Gastrocnemius medialis (tissue), 4 donors: Measurements from ENCODE around the gene PLCL2. TPM values are rescaled to one million over a fixed set of nuclear protein-coding genes. Genes with fewer than 3 reads are reported as not detected.

Source experiments
- ATAC-seq, 2 donors: fragments of 150-250 bp; one replicate each; pipeline ENCODE4 v1.9.1; 2016
- DNase-seq, 2 donors: peaks; one replicate each; pipeline ENCODE4 v3.0.0-alpha.2; 2019
- H3K27ac ChIP-seq, 4 donors: fragments of 200-600 bp; sonication (generic); 1 replicate in 1 of 4; 2 replicates in 3 of 4; pipeline ENCODE4 v1.5.1; 2016 to 2018; ENCODE audit warnings: mild to moderate bottlenecking in 2 of 4, moderate library complexity in 1 of 4
- H3K27me3 ChIP-seq, 3 donors: fragments of 200-600 bp; sonication (generic) in 2 of 3; 1 replicate in 1 of 3; 2 replicates in 2 of 3; pipeline versions ENCODE4 v1.5.1 to v1.6.0; 2016 to 2019; ENCODE audit warnings: mild to moderate bottlenecking in 1 of 3, moderate library complexity in 1 of 3
- H3K36me3 ChIP-seq, 2 donors: fragments of 200-600 bp; sonication (generic) in 1 of 2; one replicate each; pipeline ENCODE4 v1.5.1; 2017 to 2018
- H3K4me1 ChIP-seq, 2 donors: fragments of 200-600 bp; sonication (generic) in 1 of 2; one replicate each; pipeline ENCODE4 v1.5.1; 2016 to 2017; ENCODE audit warnings: mild to moderate bottlenecking in 2 of 2
- H3K4me3 ChIP-seq, 4 donors: fragments of 200-600 bp; sonication (generic) in 3 of 4; 1 replicate in 1 of 4; 2 replicates in 3 of 4; pipeline ENCODE4 v1.5.1; 2016 to 2019; ENCODE audit warnings: mild to moderate bottlenecking in 2 of 4
- H3K9me3 ChIP-seq, 3 donors: fragments of 200-600 bp; sonication (generic) in 2 of 3; 1 replicate in 1 of 3; 2 replicates in 2 of 3; pipeline ENCODE4 v1.5.1; 2016 to 2019
- POLR2A ChIP-seq, 2 donors: fragments of 450-650 bp; IDR thresholded peaks; one replicate each; pipeline ENCODE4 v1.6.1; 2017; ENCODE audit warnings: antibody characterized with exemption in 2 of 2, mild to moderate bottlenecking in 2 of 2, moderate library complexity in 2 of 2
- in situ Hi-C, 4 donors: fragments of 200-750 bp; cut with MboI; loops; one replicate each; pipeline versions ENCODE4 v1.15.0 to v1.8.0; 2017; ENCODE audit warnings: low sequenced_read_pairs in 4 of 4
- intact Hi-C: fragments of 100-400 bp; cut with DNase I; formaldehyde crosslinking; loops from one replicate; pipeline ENCODE4 v1.15.1; 2023; ENCODE audit warnings: low total_unique reads
- total RNA-seq, 4 donors: library from RNA; depleted of rRNA; stranded (reverse); fragments of >200 nt; gene quantifications; one replicate each; pipeline versions ENCODE4 v1.1.0 to v1.2.3, GENCODE V29; 2016
- TF ChIP-seq, protein P1 (sequence below), 5 experiments: fragments of 450-650 bp in 3 of 5; fragments of 200-600 bp in 2 of 5; sonication (generic) in 2 of 5; IDR thresholded peaks in 4 of 5; conservative IDR thresholded peaks in 1 of 5; 1 replicate in 4 of 5; 2 replicates in 1 of 5; pipeline ENCODE4 v1.5.1; 2016 to 2019; ENCODE audit warnings: antibody characterized with exemption in 5 of 5, mild to moderate bottlenecking in 3 of 5, moderate library complexity in 3 of 5

Gene PLCL2
- total RNA-seq, 4 donors from 2014 or later, result 23.9 to 37.2 (median 32.7) TPM

DNA sequence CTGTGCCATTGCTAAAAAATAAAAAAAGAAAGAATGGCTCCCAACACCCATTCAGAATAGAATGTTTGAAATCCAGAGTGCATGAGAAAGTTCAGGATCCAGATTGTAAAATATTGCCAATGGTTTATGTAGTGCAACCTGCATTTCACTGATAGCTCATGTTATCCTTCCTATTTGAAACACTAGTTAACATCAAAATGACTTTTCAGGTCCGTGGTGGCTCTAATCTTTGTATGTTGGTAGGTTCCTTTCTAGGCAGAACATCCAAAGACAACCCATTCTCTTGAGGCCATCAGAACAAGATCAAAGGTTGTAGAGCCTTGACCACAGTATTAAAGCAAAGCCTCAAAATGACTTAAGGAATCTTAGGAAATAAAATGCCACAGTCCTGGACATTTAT, 51.0 kb downstream of the PLCL2 start:
- in situ Hi-C loops, result no loop called here
- DNase-seq (no peak), ATAC-seq (no peak)
- Histone ChIP-seq H3K27ac (peak overlapping the region in 1 of 4 donors; percentile 28), H3K9me3 (no peaks in the 10 kb centered on the region), H3K4me1 (peaks cover 62 to 72% of the 10 kb centered on the region in 2 donors), H3K4me3 (no peak overlapping the region), H3K36me3 (no peaks in the 10 kb centered on the region), H3K27me3 (no peaks in the 10 kb centered on the region)
- intact Hi-C loops, result no loop called here
- TF ChIP-seq, protein P1, sequence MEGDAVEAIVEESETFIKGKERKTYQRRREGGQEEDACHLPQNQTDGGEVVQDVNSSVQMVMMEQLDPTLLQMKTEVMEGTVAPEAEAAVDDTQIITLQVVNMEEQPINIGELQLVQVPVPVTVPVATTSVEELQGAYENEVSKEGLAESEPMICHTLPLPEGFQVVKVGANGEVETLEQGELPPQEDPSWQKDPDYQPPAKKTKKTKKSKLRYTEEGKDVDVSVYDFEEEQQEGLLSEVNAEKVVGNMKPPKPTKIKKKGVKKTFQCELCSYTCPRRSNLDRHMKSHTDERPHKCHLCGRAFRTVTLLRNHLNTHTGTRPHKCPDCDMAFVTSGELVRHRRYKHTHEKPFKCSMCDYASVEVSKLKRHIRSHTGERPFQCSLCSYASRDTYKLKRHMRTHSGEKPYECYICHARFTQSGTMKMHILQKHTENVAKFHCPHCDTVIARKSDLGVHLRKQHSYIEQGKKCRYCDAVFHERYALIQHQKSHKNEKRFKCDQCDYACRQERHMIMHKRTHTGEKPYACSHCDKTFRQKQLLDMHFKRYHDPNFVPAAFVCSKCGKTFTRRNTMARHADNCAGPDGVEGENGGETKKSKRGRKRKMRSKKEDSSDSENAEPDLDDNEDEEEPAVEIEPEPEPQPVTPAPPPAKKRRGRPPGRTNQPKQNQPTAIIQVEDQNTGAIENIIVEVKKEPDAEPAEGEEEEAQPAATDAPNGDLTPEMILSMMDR (IDR thresholded peaks at IDR 0.05 in 4 of 5, conservative IDR thresholded peaks at IDR 0.05 in 1 of 5), result no peak
- TF ChIP-seq POLR2A (IDR thresholded peaks at IDR 0.05), result no peak

DNA sequence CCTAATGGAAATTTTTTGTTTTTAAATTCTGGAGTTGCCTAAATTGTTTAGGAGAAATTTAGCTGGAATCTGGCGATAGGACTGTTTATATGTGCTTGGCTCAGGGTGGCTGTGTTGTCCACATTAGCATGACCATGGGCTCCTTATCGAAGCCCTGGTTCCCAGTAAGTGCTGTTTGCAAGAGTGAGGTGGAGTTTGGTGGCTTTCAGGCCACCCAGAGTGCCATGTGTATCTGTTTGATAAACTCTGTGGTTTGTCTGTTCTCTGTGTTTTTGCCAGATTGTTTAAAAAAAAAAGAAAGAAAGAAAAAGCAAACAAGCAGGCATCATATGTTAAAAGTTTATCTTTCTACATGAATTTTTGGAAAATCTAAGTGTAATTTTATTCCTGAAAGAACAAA, 51.5 kb downstream of the PLCL2 start:
- in situ Hi-C loops, result no loop called here
- H3K27ac ChIP-seq, result peak overlapping the region in 1 of 4 donors; percentile 28
- no peak for TF ChIP-seq POLR2A (IDR thresholded peaks at IDR 0.05)
- TF ChIP-seq, protein P1 (IDR thresholded peaks at IDR 0.05 in 4 of 5, conservative IDR thresholded peaks at IDR 0.05 in 1 of 5), result no peak
- ATAC-seq (no peak), DNase-seq (no peak)
- H3K4me1 ChIP-seq, result peaks cover 64 to 70% of the 10 kb centered on the region in 2 donors
- H3K4me3 ChIP-seq, result no peak overlapping the region
- no peaks in the 10 kb centered on the region for H3K27me3 ChIP-seq
- intact Hi-C loops, result no loop called here
- no peaks in the 10 kb centered on the region for H3K36me3 ChIP-seq
- H3K9me3 ChIP-seq, result no peaks in the 10 kb centered on the region

DNA sequence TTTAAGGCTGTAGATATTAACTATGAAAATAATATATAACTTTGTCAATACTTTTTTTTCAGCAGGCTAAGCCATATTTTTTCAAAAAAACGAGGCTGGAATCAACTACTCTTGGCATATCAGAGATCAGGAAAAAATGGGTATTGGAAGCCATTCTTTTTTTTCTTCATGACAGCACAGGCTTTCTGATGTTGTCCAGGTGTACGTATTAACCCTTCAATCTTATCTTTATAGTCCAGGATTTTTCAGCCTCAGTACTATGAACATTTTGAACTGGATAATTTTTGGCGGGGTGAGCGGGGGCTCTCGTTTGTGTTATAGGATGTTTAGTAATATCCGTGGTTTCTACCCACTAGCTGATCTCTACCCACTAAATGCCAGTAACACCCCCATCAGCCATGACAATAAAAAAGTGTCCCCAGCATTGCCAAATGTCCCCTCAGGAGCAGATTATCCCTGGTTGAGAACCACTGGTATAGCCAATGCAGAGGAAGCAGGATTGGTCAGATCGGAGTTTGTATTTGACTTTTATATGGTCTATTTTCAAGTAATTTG, 52.0 kb downstream of the PLCL2 start:
- ATAC-seq (no peak), DNase-seq (no peak)
- Histone ChIP-seq H3K4me3 (no peak overlapping the region), H3K9me3 (no peaks in the 10 kb centered on the region), H3K36me3 (no peaks in the 10 kb centered on the region), H3K4me1 (peaks cover 69 to 72% of the 10 kb centered on the region in 2 donors), H3K27me3 (no peaks in the 10 kb centered on the region), H3K27ac (peak overlapping the region in 3 of 4 donors; percentile 2 to 28 (median 27))
- in situ Hi-C loops, result no loop called here
- intact Hi-C loops, result no loop called here
- TF ChIP-seq, protein P1 (IDR thresholded peaks at IDR 0.05 in 4 of 5, conservative IDR thresholded peaks at IDR 0.05 in 1 of 5), result no peak
- TF ChIP-seq POLR2A (IDR thresholded peaks at IDR 0.05), result no peak

DNA sequence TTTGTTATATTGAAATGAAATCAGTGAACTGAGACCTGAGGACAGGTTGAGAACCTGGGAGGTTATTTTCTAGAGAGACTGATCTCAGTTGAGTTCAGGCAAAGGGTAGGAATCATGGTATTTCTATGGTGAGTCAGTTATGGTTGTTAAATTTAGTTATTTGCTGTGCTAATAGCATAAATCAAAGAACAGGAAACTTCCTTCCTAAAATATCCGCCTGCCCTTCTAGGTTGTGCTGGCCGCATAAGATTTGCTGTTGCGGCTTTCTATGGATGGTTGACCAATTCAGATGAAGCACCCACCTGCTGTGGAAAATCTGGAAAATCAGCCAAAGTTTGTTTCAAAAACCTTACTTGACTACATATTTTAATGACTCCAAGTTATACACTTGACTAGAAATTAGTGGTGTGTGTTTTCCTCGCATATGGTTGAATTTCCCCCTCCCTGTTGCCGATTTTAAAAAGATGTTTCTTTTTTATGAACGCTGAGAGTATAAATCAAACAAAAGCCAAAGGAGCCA, 52.6 kb downstream of the PLCL2 start:
- Histone ChIP-seq H3K27me3 (no peaks in the 10 kb centered on the region), H3K27ac (peak overlapping the region in 2 of 4 donors; percentile 2 to 27), H3K36me3 (no peaks in the 10 kb centered on the region), H3K4me1 (peaks cover 75 to 77% of the 10 kb centered on the region in 2 donors), H3K4me3 (no peak overlapping the region), H3K9me3 (no peaks in the 10 kb centered on the region)
- intact Hi-C loops, result no loop called here
- ATAC-seq, result no peak
- no peak for TF ChIP-seq POLR2A (IDR thresholded peaks at IDR 0.05)
- TF ChIP-seq, protein P1 (IDR thresholded peaks at IDR 0.05 in 4 of 5, conservative IDR thresholded peaks at IDR 0.05 in 1 of 5), result no peak
- in situ Hi-C loops, result no loop called here
- DNase-seq, result no peak
